DND-41 (cell line): ENCODE results near the gene RGS18.

ENCODE experiments used
- EZH2 ChIP-seq: IDR thresholded peaks from 3 replicates; pipeline ENCODE4 v1.6.1; 2012; ENCODE audit warnings: borderline replicate concordance, low read depth, mild to moderate bottlenecking, moderate library complexity, low read length, inconsistent platforms; ENCODE audit not compliant: severe bottlenecking
- TF ChIP-seq, protein P1 (sequence below): IDR thresholded peaks from 2 replicates; pipeline ENCODE4 v1.5.1; 2012; ENCODE audit warnings: borderline replicate concordance, low read length, moderate library complexity, mild to moderate bottlenecking; ENCODE audit not compliant: poor library complexity, severe bottlenecking; ENCODE audit errors: extremely low read depth

DNA sequence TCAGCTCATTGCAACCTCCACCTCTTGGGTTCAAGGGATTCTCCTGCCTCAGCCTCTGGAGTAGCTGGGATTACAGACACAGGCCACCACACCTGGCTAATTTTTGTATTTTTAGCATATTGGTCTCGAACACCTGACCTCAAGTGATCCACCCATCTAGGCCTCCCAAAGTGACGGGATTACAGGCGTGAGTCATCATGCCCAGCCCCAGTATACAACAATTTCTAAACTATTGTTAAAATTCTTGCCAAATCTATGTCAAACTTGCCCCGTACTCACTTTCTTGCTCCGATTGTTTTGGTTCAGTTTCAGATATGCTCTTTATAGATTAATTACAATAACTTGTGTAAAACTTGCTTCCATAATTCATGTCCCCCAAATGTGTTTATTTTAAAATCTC lies 4.1 kb downstream of the RGS18 start:
- TF ChIP-seq, protein P1, sequence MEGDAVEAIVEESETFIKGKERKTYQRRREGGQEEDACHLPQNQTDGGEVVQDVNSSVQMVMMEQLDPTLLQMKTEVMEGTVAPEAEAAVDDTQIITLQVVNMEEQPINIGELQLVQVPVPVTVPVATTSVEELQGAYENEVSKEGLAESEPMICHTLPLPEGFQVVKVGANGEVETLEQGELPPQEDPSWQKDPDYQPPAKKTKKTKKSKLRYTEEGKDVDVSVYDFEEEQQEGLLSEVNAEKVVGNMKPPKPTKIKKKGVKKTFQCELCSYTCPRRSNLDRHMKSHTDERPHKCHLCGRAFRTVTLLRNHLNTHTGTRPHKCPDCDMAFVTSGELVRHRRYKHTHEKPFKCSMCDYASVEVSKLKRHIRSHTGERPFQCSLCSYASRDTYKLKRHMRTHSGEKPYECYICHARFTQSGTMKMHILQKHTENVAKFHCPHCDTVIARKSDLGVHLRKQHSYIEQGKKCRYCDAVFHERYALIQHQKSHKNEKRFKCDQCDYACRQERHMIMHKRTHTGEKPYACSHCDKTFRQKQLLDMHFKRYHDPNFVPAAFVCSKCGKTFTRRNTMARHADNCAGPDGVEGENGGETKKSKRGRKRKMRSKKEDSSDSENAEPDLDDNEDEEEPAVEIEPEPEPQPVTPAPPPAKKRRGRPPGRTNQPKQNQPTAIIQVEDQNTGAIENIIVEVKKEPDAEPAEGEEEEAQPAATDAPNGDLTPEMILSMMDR: no peak
- no peak for TF ChIP-seq EZH2
